SU-DHL-6 (cell line): ENCODE results near the gene SHOC2.

Experiments used
- H2AFZ ChIP-seq: fragments of 200-600 bp; sonication (generic); 2 replicates; pipeline ENCODE4 v1.6.1; 2014; ENCODE audit warnings: low read depth, mild to moderate bottlenecking, moderate library complexity, mixed read lengths, antibody characterized with exemption, low read length; ENCODE audit not compliant: severe bottlenecking
- H3F3A ChIP-seq: fragments of 200-600 bp; shearing (Covaris generic); 2 replicates; pipeline ENCODE4 v1.6.0; 2016; ENCODE audit warnings: antibody characterized with exemption, mild to moderate bottlenecking; ENCODE audit not compliant: insufficient read depth
- H3K27ac ChIP-seq: fragments of 200-600 bp; sonication (generic); 2 replicates; pipeline ENCODE4 v1.5.1; 2016; ENCODE audit warnings: low read depth, mild to moderate bottlenecking, low read length, moderate library complexity, mixed read lengths
- H3K27me3 ChIP-seq: fragments of 200-600 bp; sonication (generic), shearing (Covaris generic); 2 replicates; pipeline ENCODE4 v1.6.0; 2014; ENCODE audit warnings: mild to moderate bottlenecking, low read length
- H3K36me3 ChIP-seq: fragments of 200-600 bp; sonication (generic); 2 replicates; pipeline ENCODE4 v1.6.1; 2014; ENCODE audit warnings: mild to moderate bottlenecking, low read length, mixed read lengths
- H3K4me2 ChIP-seq: fragments of 300-600, 200-600 bp; shearing (Covaris generic), sonication (generic); 2 replicates; pipeline ENCODE4 v1.6.0; 2014; ENCODE audit warnings: low read length, low read depth, mild to moderate bottlenecking; ENCODE audit not compliant: poor library complexity, severe bottlenecking
- H3K4me3 ChIP-seq: fragments of 200-600 bp; sonication (generic); 2 replicates; pipeline ENCODE4 v1.5.1; 2014; ENCODE audit warnings: antibody characterized with exemption, low read length, mild to moderate bottlenecking, mixed read lengths; ENCODE audit not compliant: insufficient read depth, poor library complexity, severe bottlenecking
- H3K79me2 ChIP-seq: fragments of 200-600 bp; sonication (generic); 2 replicates; pipeline ENCODE4 v1.6.1; 2014; ENCODE audit warnings: mild to moderate bottlenecking, low read length, moderate library complexity; ENCODE audit not compliant: insufficient read depth
- H3K9ac ChIP-seq: fragments of 200-600 bp; sonication (generic); 2 replicates; pipeline ENCODE4 v1.7.0; 2014; ENCODE audit warnings: mild to moderate bottlenecking, low read length
- H3K9me2 ChIP-seq: fragments of 200-600 bp; sonication (generic); replicated peaks from 2 replicates; pipeline ENCODE4 v1.6.1; 2014; ENCODE audit warnings: low read length; ENCODE audit not compliant: insufficient read depth
- H3K9me3 ChIP-seq: fragments of 200-600 bp; sonication (generic); 2 replicates; pipeline ENCODE4 v1.6.1; 2014; ENCODE audit warnings: low read length, mixed read lengths; ENCODE audit not compliant: insufficient read depth
- H4K20me1 ChIP-seq: fragments of 200-600 bp; sonication (generic); 2 replicates; pipeline ENCODE4 v1.6.1; 2014; ENCODE audit warnings: low read depth, mild to moderate bottlenecking, antibody characterized with exemption, low read length, moderate library complexity, mixed read lengths
- CTCF ChIP-seq: fragments of 200-600 bp; sonication (generic); IDR thresholded peaks from one replicate; pipeline ENCODE4 v1.5.1; 2017; ENCODE audit warnings: antibody characterized with exemption, mild to moderate bottlenecking, low read length, moderate library complexity; ENCODE audit not compliant: insufficient read depth, poor library complexity, severe bottlenecking
- EZH2phosphoT487 ChIP-seq: fragments of 200-600 bp; sonication (generic), shearing (Covaris generic); conservative IDR thresholded peaks from 2 replicates; pipeline ENCODE4 v1.6.1; 2018; ENCODE audit warnings: mild to moderate bottlenecking, antibody characterized with exemption, low read length, moderate library complexity, mixed read lengths

Gene SHOC2

DNA sequence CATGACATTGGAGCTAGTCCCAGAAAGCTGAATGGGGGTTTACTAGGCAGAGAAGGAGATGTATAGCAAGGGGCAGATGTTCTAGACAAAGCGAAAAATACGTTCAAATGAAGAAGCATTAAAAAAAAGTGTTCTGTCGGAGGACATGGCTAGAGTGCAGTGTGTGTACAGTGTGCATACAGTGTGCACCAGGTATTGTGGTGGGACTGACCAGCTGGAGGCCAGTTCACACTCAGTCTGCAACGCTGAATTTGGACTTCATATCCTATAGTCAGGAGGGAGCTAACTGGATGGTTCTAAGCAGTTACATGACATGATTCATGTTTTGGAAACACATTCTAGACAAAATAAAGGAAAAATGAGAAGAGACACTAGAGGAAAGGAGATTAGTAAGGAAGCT is 9.3 kb upstream of the SHOC2 start:
- H3K4me3 ChIP-seq, result no peak overlapping the region
- H2AFZ ChIP-seq, result no peak overlapping the region
- H3F3A ChIP-seq, result no peaks in the 10 kb centered on the region
- H3K36me3 ChIP-seq, result no peaks in the 10 kb centered on the region
- H4K20me1 ChIP-seq, result no peaks in the 10 kb centered on the region
- H3K27me3 ChIP-seq, result no peaks in the 10 kb centered on the region
- H3K4me2 ChIP-seq, result no peak overlapping the region
- no peak for TF ChIP-seq EZH2phosphoT487
- TF ChIP-seq CTCF, result no peak
- no peaks in the 10 kb centered on the region for H3K79me2 ChIP-seq
- no peaks in the 10 kb centered on the region for H3K9me3 ChIP-seq
- H3K9me2 ChIP-seq, result no peaks in the 10 kb centered on the region
- no peak overlapping the region for H3K27ac ChIP-seq
- H3K9ac ChIP-seq, result no peak overlapping the region

- no peak for TF ChIP-seq CTCF
- no peak for TF ChIP-seq EZH2phosphoT487
- Histone ChIP-seq H3K4me2 (no peak overlapping the region), H3F3A (peaks cover 2% of the 10 kb centered on the region; the same call in 1 of the 2 replicates), H4K20me1 (no peaks in the 10 kb centered on the region), H3K27ac (no peak overlapping the region), H3K79me2 (no peaks in the 10 kb centered on the region), H3K9me3 (no peaks in the 10 kb centered on the region), H3K27me3 (no peaks in the 10 kb centered on the region), H3K9ac (no peak overlapping the region), H3K36me3 (no peaks in the 10 kb centered on the region; the same call in 1 of the 2 replicates), H2AFZ (no peak overlapping the region), H3K4me3 (no peak overlapping the region), H3K9me2 (no peaks in the 10 kb centered on the region)
These were observed 7.0 kb upstream of the SHOC2 start for GRCh38 chr10:110912374-110912773.

GRCh38 chr10:110914431-110914830 is 5.0 kb upstream of the SHOC2 start:
- Histone ChIP-seq H3K79me2 (no peaks in the 10 kb centered on the region), H3F3A (peaks cover 17% of the 10 kb centered on the region), H4K20me1 (no peaks in the 10 kb centered on the region), H3K27me3 (no peaks in the 10 kb centered on the region), H3K27ac (no peak overlapping the region), H3K36me3 (no peaks in the 10 kb centered on the region; the same call in 1 of the 2 replicates), H3K9me2 (no peaks in the 10 kb centered on the region), H3K4me3 (no peak overlapping the region), H3K4me2 (no peak overlapping the region), H2AFZ (no peak overlapping the region), H3K9me3 (no peaks in the 10 kb centered on the region), H3K9ac (no peak overlapping the region)
- TF ChIP-seq CTCF (no peak), EZH2phosphoT487 (no peak)
